Stimulated activated naive CD8-positive, alpha-beta T cell treated with anti-CD3 and anti-CD28 coated beads, Interleukin-15, Interleukin-2, amounts not matched to agents 100 ng/mL and 50 ng/mL, for 24 hours (primary cell): Measurements from ENCODE around the gene TENT4A.
A peak's percentile ranks its signal among the peaks of the same experiment; 100 is the strongest.

Experiments
- H3K27ac Mint-ChIP-seq: one replicate; pipeline ENCODE4 v1.8.0; 2021; ENCODE audit warnings: mild to moderate bottlenecking, mixed read lengths
- H3K27me3 Mint-ChIP-seq: one replicate; pipeline ENCODE4 v1.8.0; 2021; ENCODE audit warnings: mixed read lengths
- H3K36me3 Mint-ChIP-seq: one replicate; pipeline ENCODE4 v1.8.0; 2021; ENCODE audit warnings: low read depth, mixed read lengths
- H3K4me1 Mint-ChIP-seq: one replicate; pipeline ENCODE4 v1.8.0; 2021; ENCODE audit warnings: low read depth, mixed read lengths
- H3K4me3 Mint-ChIP-seq: one replicate; pipeline ENCODE4 v1.8.0; 2021; ENCODE audit warnings: mild to moderate bottlenecking, mixed read lengths
- H3K9me3 Mint-ChIP-seq: one replicate; pipeline ENCODE4 v1.8.0; 2021; ENCODE audit warnings: mixed read lengths

TENT4A gene

GRCh38 chr5:6729386-6730310, 16.4 kb downstream of the TENT4A start:
- peaks cover 90% of the 10 kb centered on the region for H3K4me1 Mint-ChIP-seq
- peak overlapping the region; percentile 28 for H3K4me3 Mint-ChIP-seq
- H3K27me3 Mint-ChIP-seq: no peaks in the 10 kb centered on the region
- H3K9me3 Mint-ChIP-seq: no peaks in the 10 kb centered on the region
- H3K27ac Mint-ChIP-seq: peak overlapping the region; percentile 58
- peaks cover 42% of the 10 kb centered on the region for H3K36me3 Mint-ChIP-seq

GRCh38 chr5:6730407-6730806, 17.2 kb downstream of the TENT4A start:
- Mint-ChIP-seq H3K4me1 (peaks cover 92% of the 10 kb centered on the region), H3K36me3 (peaks cover 40% of the 10 kb centered on the region), H3K4me3 (no peak overlapping the region), H3K27me3 (no peaks in the 10 kb centered on the region), H3K9me3 (no peaks in the 10 kb centered on the region), H3K27ac (no peak overlapping the region)

DNA sequence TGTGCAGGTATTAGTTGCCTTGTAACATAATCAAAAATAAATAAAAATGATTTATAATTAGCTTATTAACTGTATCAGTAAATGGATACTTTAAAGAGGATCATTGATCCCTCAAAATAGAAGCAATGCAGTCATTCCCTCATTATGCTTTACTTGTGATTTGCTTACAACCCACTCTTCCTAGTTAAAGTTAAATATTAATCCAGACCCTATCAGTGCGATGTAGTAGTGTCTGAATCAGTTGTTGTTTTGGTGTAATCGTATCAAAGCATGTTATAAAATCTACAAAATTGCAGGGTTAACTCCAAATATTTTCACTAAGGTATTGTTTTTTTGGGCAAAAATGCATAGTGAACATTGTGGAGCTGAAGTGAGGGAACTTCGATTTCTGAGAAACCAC, 17.6 kb downstream of the TENT4A start:
- peaks cover 38% of the 10 kb centered on the region for H3K36me3 Mint-ChIP-seq
- H3K4me3 Mint-ChIP-seq: no peak overlapping the region
- H3K9me3 Mint-ChIP-seq: no peaks in the 10 kb centered on the region
- no peaks in the 10 kb centered on the region for H3K27me3 Mint-ChIP-seq
- H3K27ac Mint-ChIP-seq: peak overlapping the region; percentile 20
- peaks cover 92% of the 10 kb centered on the region for H3K4me1 Mint-ChIP-seq

- Mint-ChIP-seq H3K4me3 (no peak overlapping the region), H3K27me3 (no peaks in the 10 kb centered on the region), H3K27ac (peak overlapping the region; percentile 2), H3K4me1 (peaks cover 92% of the 10 kb centered on the region), H3K36me3 (peaks cover 38% of the 10 kb centered on the region), H3K9me3 (no peaks in the 10 kb centered on the region)
Measured at GRCh38 chr5:6731465-6732237, 18.4 kb downstream of the TENT4A start.

- Mint-ChIP-seq H3K4me1 (peaks cover 92% of the 10 kb centered on the region), H3K4me3 (no peak overlapping the region), H3K27me3 (no peaks in the 10 kb centered on the region), H3K36me3 (peaks cover 39% of the 10 kb centered on the region), H3K27ac (no peak overlapping the region), H3K9me3 (no peaks in the 10 kb centered on the region)
Measured at GRCh38 chr5:6732634-6733410, 19.6 kb downstream of the TENT4A start.

DNA sequence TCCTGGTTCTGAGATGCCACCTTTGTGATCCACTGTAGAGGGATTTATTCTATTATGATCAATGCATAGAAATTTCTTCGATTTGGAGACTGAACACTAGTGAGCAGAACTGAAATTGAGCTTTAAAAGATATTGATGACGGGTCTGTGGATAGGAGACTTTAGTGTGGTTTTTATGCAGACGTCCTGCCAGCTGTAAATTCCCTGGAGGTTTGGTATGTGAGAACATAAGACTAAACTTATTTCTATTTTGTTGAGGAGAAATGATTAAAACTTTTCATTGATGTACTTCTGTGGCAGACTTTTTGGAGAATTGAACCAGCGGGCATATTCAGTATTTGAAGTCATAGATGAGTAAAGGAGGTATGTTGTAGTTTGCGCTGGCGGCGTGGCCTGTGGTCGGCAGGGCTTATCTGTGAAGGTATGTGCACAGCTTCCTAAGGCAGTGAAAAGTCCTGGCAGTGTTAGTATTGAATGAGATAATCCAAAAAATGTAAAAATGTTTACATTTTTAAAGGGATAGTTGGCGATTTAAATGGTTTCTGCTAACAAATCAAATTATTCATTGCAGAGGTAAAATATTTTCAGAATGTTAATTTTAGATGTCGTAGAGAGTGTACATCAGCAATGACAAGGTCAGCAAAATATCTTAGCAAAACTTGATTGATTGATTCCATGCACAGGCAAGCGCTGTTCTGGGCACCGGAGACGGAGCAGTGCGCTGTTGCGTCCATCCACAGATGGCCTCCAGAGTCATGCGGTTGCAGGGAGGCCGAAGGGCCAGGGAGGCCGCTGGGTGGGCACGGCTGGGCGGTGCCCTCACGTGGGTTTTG, 20.4 kb downstream of the TENT4A start:
- no peak overlapping the region for H3K27ac Mint-ChIP-seq
- peaks cover 87% of the 10 kb centered on the region for H3K4me1 Mint-ChIP-seq
- no peaks in the 10 kb centered on the region for H3K9me3 Mint-ChIP-seq
- no peaks in the 10 kb centered on the region for H3K27me3 Mint-ChIP-seq
- peaks cover 41% of the 10 kb centered on the region for H3K36me3 Mint-ChIP-seq
- H3K4me3 Mint-ChIP-seq: no peak overlapping the region

GRCh38 chr5:6734243-6734700, 21.0 kb downstream of the TENT4A start:
- H3K4me3 Mint-ChIP-seq: no peak overlapping the region
- H3K36me3 Mint-ChIP-seq: peaks cover 47% of the 10 kb centered on the region
- H3K9me3 Mint-ChIP-seq: no peaks in the 10 kb centered on the region
- peaks cover 83% of the 10 kb centered on the region for H3K4me1 Mint-ChIP-seq
- H3K27me3 Mint-ChIP-seq: no peaks in the 10 kb centered on the region
- no peak overlapping the region for H3K27ac Mint-ChIP-seq

DNA sequence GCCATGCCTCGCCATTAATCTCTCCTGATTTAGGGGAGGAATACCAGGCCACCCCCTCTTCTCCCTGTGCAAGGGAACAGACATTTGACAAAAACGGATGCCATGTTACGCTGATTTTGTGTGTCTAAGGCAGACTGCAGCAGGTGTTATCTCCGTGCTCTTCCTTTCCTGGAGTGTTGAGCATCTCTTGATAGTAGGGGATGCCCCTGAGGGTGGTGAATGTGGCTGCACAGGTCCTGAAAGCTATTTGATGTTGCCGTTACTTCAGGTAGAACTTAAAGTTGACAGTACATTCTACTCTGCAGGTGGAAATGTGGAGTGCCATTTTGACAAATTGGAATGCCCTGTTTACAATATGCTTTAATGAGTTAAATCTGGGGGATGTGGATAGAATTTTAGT, 21.5 kb downstream of the TENT4A start:
- Mint-ChIP-seq H3K4me3 (no peak overlapping the region), H3K27ac (peak overlapping the region; percentile 1), H3K9me3 (no peaks in the 10 kb centered on the region), H3K4me1 (peaks cover 82% of the 10 kb centered on the region), H3K36me3 (peaks cover 52% of the 10 kb centered on the region), H3K27me3 (no peaks in the 10 kb centered on the region)

- Mint-ChIP-seq H3K27me3 (no peaks in the 10 kb centered on the region), H3K4me3 (no peak overlapping the region), H3K27ac (peak overlapping the region; percentile 92), H3K9me3 (no peaks in the 10 kb centered on the region), H3K4me1 (peaks cover 73% of the 10 kb centered on the region), H3K36me3 (peaks cover 56% of the 10 kb centered on the region)
Measured at GRCh38 chr5:6736106-6736505, 22.9 kb downstream of the TENT4A start.

GRCh38 chr5:6736524-6737042, 23.4 kb downstream of the TENT4A start:
- Mint-ChIP-seq H3K36me3 (peaks cover 53% of the 10 kb centered on the region), H3K27me3 (no peaks in the 10 kb centered on the region), H3K9me3 (no peaks in the 10 kb centered on the region), H3K4me3 (peak overlapping the region; percentile 47), H3K27ac (peak overlapping the region; percentile 92), H3K4me1 (peaks cover 68% of the 10 kb centered on the region)

GRCh38 chr5:6737043-6737941, 24.1 kb downstream of the TENT4A start:
- H3K36me3 Mint-ChIP-seq: peaks cover 54% of the 10 kb centered on the region
- peak overlapping the region; percentile 92 for H3K27ac Mint-ChIP-seq
- no peaks in the 10 kb centered on the region for H3K27me3 Mint-ChIP-seq
- no peaks in the 10 kb centered on the region for H3K9me3 Mint-ChIP-seq
- H3K4me3 Mint-ChIP-seq: peak overlapping the region; percentile 47
- peaks cover 62% of the 10 kb centered on the region for H3K4me1 Mint-ChIP-seq

GRCh38 chr5:6739603-6740002, 26.4 kb downstream of the TENT4A start:
- peak overlapping the region; percentile 47 for H3K27ac Mint-ChIP-seq
- no peaks in the 10 kb centered on the region for H3K9me3 Mint-ChIP-seq
- H3K36me3 Mint-ChIP-seq: peaks cover 60% of the 10 kb centered on the region
- H3K27me3 Mint-ChIP-seq: no peaks in the 10 kb centered on the region
- no peak overlapping the region for H3K4me3 Mint-ChIP-seq
- peaks cover 42% of the 10 kb centered on the region for H3K4me1 Mint-ChIP-seq

DNA sequence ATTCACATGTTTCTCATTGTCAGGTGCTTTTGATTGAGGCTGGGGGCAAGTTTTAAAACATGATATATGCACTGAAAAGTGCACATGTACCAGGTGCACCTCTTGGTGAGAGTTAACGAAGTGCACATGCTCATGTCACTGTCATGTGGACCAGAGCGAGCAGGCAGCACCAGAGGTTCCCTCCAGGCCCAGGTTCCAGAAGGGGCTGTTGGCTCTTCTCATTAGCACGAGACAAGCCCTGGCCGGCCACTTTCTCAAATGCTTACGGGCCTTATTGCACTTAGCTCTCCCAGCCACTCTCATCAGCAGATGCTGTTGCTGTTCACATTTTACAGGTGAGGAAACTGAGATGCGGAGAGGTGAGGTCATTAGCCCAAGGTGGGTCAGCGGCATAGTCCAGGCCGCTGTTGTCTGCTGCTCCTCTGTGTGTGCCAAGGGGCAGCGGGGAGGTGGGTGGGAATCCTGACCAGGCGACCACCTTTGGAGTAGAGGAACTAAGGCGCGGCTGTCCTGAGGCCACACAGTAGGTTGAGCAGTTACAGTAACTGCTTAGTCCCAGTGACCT, 27.4 kb downstream of the TENT4A start:
- Mint-ChIP-seq H3K27me3 (no peaks in the 10 kb centered on the region), H3K9me3 (no peaks in the 10 kb centered on the region), H3K27ac (peak overlapping the region; percentile 47), H3K36me3 (peaks cover 58% of the 10 kb centered on the region), H3K4me3 (no peak overlapping the region), H3K4me1 (peaks cover 35% of the 10 kb centered on the region)
